ENCODE results near the gene GPD1L. TPM values are rescaled to one million over a fixed set of nuclear protein-coding genes. Genes with fewer than 3 reads are reported as not detected.

The GPD1L gene
- total and polyA plus RNA-seq, 2 of the 13 experiments (the other 11 are each of a cell fraction or from before 2014, with no cell fraction given) = 4.9 to 13.7 TPM

GRCh38 chr3:32216172-32216783, 109.9 kb downstream of the GPD1L start (continued):
- TF ChIP-seq RERE (CRISPR knock-in tag; IDR thresholded peaks at IDR 0.05; ENCODE audit: low read depth) (peak; percentile 92), ZMYM4 (CRISPR knock-in tag; IDR thresholded peaks at IDR 0.05) (peak; percentile 94), MAFF (IDR thresholded peaks at IDR 0.05; ENCODE audit: low read depth, low read length) (peak; percentile 44; the same call in 1 of the 2 replicates), ZFP36 (IDR thresholded peaks at IDR 0.05; ENCODE audit: borderline replicate concordance, low read depth, low read length, partially characterized antibody) (peak; percentile 57), KLF13 (CRISPR knock-in tag; IDR thresholded peaks at IDR 0.05) (no peak), ZNF674 (CRISPR knock-in tag; IDR thresholded peaks at IDR 0.05; ENCODE audit: low read depth) (no peak), ZNF556 (CRISPR knock-in tag; IDR thresholded peaks at IDR 0.05; ENCODE audit: borderline replicate concordance) (no peak; the same call in 1 of the 2 replicates), SMARCC2 (IDR thresholded peaks at IDR 0.05) (peak; percentile 86; the same call in 1 of the 2 replicates), ZNF180 (CRISPR knock-in tag; IDR thresholded peaks at IDR 0.05; ENCODE audit: borderline replicate concordance, low read depth) (no peak), TEF (CRISPR knock-in tag; IDR thresholded peaks at IDR 0.05) (no peak)
- TF ChIP-seq, protein P1, sequence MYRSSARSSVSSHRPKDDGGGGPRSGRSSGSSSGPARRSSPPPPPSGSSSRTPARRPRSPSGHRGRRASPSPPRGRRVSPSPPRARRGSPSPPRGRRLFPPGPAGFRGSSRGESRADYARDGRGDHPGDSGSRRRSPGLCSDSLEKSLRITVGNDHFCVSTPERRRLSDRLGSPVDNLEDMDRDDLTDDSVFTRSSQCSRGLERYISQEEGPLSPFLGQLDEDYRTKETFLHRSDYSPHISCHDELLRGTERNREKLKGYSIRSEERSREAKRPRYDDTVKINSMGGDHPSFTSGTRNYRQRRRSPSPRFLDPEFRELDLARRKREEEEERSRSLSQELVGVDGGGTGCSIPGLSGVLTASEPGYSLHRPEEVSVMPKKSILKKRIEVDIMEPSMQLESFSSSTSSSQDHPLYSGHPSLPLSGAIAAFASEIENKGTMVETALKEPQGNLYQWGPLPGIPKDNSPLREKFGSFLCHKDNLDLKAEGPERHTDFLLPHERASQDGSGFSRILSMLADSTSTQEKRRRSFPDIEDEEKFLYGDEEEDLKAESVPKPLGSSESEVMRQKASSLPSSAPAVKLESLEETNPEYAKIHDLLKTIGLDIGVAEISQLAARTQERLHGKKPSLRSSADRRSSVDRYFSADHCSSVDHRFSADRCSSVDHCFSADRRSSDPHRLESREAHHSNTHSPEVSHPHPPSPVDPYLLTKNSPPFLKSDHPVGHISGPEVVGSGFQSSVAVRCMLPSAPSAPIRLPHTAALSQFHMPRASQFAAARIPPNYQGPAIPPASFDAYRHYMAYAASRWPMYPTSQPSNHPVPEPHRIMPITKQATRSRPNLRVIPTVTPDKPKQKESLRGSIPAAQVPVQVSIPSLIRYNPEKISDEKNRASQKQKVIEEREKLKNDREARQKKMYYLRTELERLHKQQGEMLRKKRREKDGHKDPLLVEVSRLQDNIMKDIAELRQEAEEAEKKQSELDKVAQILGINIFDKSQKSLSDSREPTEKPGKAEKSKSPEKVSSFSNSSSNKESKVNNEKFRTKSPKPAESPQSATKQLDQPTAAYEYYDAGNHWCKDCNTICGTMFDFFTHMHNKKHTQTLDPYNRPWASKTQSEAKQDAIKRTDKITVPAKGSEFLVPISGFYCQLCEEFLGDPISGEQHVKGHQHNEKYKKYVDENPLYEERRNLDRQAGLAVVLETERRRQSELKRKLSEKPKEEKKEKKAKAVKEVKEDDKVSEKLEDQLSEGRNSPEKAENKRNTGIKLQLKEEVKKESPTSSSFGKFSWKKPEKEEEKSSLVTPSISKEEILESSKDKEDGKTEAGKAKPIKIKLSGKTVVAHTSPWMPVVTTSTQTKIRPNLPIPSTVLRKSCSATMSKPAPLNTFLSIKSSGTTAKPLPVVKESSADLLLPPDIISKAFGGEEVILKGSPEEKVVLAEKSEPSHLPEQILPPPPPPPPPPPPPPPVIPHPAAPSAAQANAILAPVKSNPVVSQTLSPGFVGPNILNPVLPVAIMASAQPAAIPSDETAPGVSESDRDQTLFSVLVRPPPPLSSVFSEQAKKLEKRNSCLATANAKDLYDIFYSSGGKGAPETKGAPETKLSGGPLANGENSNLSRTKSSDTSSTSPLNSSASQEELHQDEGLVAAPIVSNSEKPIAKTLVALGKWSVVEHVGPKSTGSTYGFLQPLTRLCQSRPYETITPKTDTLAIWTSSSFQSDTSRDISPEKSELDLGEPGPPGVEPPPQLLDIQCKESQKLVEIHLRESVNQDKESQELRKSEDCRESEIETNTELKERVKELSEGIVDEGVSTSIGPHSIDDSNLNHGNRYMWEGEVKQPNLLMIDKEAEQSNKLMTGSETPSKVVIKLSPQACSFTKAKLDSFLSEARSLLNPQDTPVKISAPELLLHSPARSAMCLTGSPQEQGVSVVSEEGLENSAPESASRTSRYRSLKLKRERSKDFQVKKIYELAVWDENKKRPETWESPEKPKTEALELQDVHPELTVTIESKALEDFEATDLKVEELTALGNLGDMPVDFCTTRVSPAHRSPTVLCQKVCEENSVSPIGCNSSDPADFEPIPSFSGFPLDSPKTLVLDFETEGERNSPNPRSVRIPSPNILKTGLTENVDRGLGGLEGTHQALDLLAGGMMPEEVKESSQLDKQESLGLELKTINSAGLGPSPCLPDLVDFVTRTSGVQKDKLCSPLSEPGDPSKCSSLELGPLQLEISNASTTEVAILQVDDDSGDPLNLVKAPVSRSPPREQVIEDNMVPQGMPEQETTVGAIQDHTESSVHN (CRISPR knock-in tag; IDR thresholded peaks at IDR 0.05) = no peak
